Esophagus muscularis mucosa (tissue), 4 donors: ENCODE measurements around the gene GCLC. TPM values are rescaled to one million over a fixed set of nuclear protein-coding genes. Genes with fewer than 3 reads are reported as not detected.

ENCODE experiments used
- DNase-seq: peaks from one replicate; pipeline ENCODE4 v3.0.0-alpha.2; 2017; ENCODE audit errors: extremely low spot score
- H3K27ac ChIP-seq, 4 donors: fragments of 200-600 bp; sonication (generic); replicated peaks in 1 of 4; 1 replicate in 3 of 4; 2 replicates in 1 of 4; pipeline ENCODE4 v1.5.1; 2016 to 2019; ENCODE audit warnings: mild to moderate bottlenecking in 1 of 4
- H3K27me3 ChIP-seq, 4 donors: fragments of 200-600 bp; sonication (generic); one replicate each; pipeline versions ENCODE4 v1.5.1 to v1.6.0; 2016 to 2019
- H3K36me3 ChIP-seq, 4 donors: fragments of 200-600 bp; sonication (generic); one replicate each; pipeline ENCODE4 v1.5.1; 2016 to 2019
- H3K4me1 ChIP-seq, 4 donors: fragments of 200-600 bp; sonication (generic); one replicate each; pipeline ENCODE4 v1.5.1; 2016 to 2019
- H3K4me3 ChIP-seq, 4 donors: fragments of 200-600 bp; sonication (generic); 1 replicate in 2 of 4; 2 replicates in 2 of 4; pipeline ENCODE4 v1.5.1; 2016 to 2019; ENCODE audit warnings: mild to moderate bottlenecking in 4 of 4, moderate library complexity in 1 of 4
- H3K9me3 ChIP-seq, 4 donors: fragments of 200-600 bp; sonication (generic); 1 replicate in 3 of 4; 2 replicates in 1 of 4; pipeline ENCODE4 v1.5.1; 2016 to 2019
- EP300 ChIP-seq: sonication (generic); formaldehyde crosslinking; IDR thresholded peaks from one replicate; pipeline ENCODE4 v1.6.1; 2017; ENCODE audit warnings: antibody characterized with exemption
- POLR2A ChIP-seq: fragments of 450-650 bp; IDR thresholded peaks from one replicate; pipeline ENCODE4 v1.6.1; 2017; ENCODE audit warnings: antibody characterized with exemption, moderate library complexity, mild to moderate bottlenecking, low read depth
- POLR2AphosphoS5 ChIP-seq, 2 donors: sonication (generic); formaldehyde crosslinking; IDR thresholded peaks; one replicate each; pipeline ENCODE4 v1.6.1; 2017; ENCODE audit warnings: antibody characterized with exemption in 2 of 2
- WGBS: methylation state at CpG from one replicate; pipeline ENCODE4 v1.1.5; 2018; 5-methylcytosine and 5-hydroxymethylcytosine counted together
- intact Hi-C: fragments of 100-400 bp; cut with DNase I; formaldehyde crosslinking; loops from one replicate; pipeline ENCODE4 v1.15.1; 2023
- total RNA-seq, 4 donors: library from RNA; depleted of rRNA; stranded (reverse); fragments of >200 nt; gene quantifications; one replicate each; pipeline versions ENCODE4 v1.1.0 to v1.2.1, GENCODE V29; 2016
- TF ChIP-seq, protein P1 (sequence below), 3 experiments: fragments of 200-600 bp in 2 of 3; fragments of 450-650 bp in 1 of 3; sonication (generic) in 2 of 3; IDR thresholded peaks; one replicate each; pipeline ENCODE4 v1.5.1; 2017 to 2019; ENCODE audit warnings: antibody characterized with exemption in 3 of 3, mild to moderate bottlenecking in 2 of 3, moderate library complexity in 1 of 3

GCLC gene
- total RNA-seq, 4 donors from 2014 or later: 57.7 to 70.8 (median 64.6) TPM

- no peak for DNase-seq
- H3K27ac ChIP-seq: no peak overlapping the region
- H3K4me3 ChIP-seq: no peak overlapping the region
- H3K4me1 ChIP-seq: peaks cover 0 to 37% (median 27%) of the 10 kb centered on the region in 4 donors
- intact Hi-C loops: loop anchor here (5.0 kb wide), 1 partner anchor 142 kb away; no protein-coding TSS in a partner anchor
- no peaks in the 10 kb centered on the region for H3K9me3 ChIP-seq
- no peaks in the 10 kb centered on the region for H3K27me3 ChIP-seq
- no peak for TF ChIP-seq POLR2AphosphoS5 (IDR thresholded peaks at IDR 0.05)
- TF ChIP-seq, protein P1, sequence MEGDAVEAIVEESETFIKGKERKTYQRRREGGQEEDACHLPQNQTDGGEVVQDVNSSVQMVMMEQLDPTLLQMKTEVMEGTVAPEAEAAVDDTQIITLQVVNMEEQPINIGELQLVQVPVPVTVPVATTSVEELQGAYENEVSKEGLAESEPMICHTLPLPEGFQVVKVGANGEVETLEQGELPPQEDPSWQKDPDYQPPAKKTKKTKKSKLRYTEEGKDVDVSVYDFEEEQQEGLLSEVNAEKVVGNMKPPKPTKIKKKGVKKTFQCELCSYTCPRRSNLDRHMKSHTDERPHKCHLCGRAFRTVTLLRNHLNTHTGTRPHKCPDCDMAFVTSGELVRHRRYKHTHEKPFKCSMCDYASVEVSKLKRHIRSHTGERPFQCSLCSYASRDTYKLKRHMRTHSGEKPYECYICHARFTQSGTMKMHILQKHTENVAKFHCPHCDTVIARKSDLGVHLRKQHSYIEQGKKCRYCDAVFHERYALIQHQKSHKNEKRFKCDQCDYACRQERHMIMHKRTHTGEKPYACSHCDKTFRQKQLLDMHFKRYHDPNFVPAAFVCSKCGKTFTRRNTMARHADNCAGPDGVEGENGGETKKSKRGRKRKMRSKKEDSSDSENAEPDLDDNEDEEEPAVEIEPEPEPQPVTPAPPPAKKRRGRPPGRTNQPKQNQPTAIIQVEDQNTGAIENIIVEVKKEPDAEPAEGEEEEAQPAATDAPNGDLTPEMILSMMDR (IDR thresholded peaks at IDR 0.05): no peak
- TF ChIP-seq POLR2A: no peak
- no peak for TF ChIP-seq EP300
- 93% methylated on average over 3 of the region's 3 CpGs for WGBS
- peaks cover 26 to 85% (median 52%) of the 10 kb centered on the region in 4 donors for H3K36me3 ChIP-seq
Observed at GRCh38 chr6:53510746-53511145, 34.2 kb downstream of the GCLC start.

- no peaks in the 10 kb centered on the region for H3K9me3 ChIP-seq
- TF ChIP-seq EP300 (no peak), POLR2AphosphoS5 (IDR thresholded peaks at IDR 0.05) (no peak)
- TF ChIP-seq, protein P1 (IDR thresholded peaks at IDR 0.05): no peak
- peaks cover 42 to 89% (median 70%) of the 10 kb centered on the region in 4 donors for H3K36me3 ChIP-seq
- intact Hi-C loops: no loop called here
- H3K4me3 ChIP-seq: no peak overlapping the region
- no peak for DNase-seq
- H3K4me1 ChIP-seq: peaks cover 0 to 3% (median under 1%) of the 10 kb centered on the region in 4 donors
- WGBS: 85% methylated on average over 5 of the region's 5 CpGs
- H3K27me3 ChIP-seq: no peaks in the 10 kb centered on the region
- no peak overlapping the region for H3K27ac ChIP-seq
Observed at GRCh38 chr6:53506872-53507271, 38.0 kb downstream of the GCLC start.

GRCh38 chr6:53504512-53504911 is 40.4 kb downstream of the GCLC start:
- Histone ChIP-seq H3K4me3 (no peak overlapping the region), H3K36me3 (peaks cover 38 to 94% (median 77%) of the 10 kb centered on the region in 4 donors), H3K4me1 (no peaks in the 10 kb centered on the region), H3K9me3 (no peaks in the 10 kb centered on the region), H3K27me3 (no peaks in the 10 kb centered on the region), H3K27ac (no peak overlapping the region)
- WGBS: 83% methylated on average over 3 of the region's 3 CpGs
- intact Hi-C loops: loop anchor here (5.0 kb wide), 1 partner anchor 38 kb away; no protein-coding TSS in a partner anchor
- DNase-seq: no peak
- no peak for TF ChIP-seq POLR2AphosphoS5 (IDR thresholded peaks at IDR 0.05)
- TF ChIP-seq POLR2A: no peak
- no peak for TF ChIP-seq EP300
- TF ChIP-seq, protein P1 (IDR thresholded peaks at IDR 0.05): no peak

DNA sequence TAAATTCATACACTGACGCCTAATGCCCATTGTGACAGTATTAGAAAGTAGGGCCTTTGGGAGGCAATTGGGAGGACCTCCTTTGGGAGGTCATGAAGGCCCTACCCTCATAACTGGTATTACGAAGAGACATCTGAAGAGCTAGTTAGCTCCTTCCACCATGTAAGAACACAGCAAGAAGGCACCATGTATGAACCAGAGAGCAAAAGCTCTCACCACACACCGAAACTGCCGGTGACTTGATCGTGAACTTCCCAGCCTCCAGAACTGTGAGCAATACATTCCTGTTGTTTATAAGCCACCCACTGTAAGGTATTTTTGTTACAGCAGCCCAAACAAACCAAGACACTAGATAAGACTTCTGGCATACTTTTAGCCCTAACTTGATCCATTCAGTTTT is 41.8 kb downstream of the GCLC start:
- Histone ChIP-seq H3K27me3 (no peaks in the 10 kb centered on the region), H3K27ac (no peak overlapping the region), H3K4me3 (no peak overlapping the region), H3K9me3 (no peaks in the 10 kb centered on the region), H3K4me1 (no peaks in the 10 kb centered on the region), H3K36me3 (peaks cover 29 to 94% (median 79%) of the 10 kb centered on the region in 4 donors)
- DNase-seq: no peak
- TF ChIP-seq, protein P1 (IDR thresholded peaks at IDR 0.05): no peak
- no peak for TF ChIP-seq POLR2A
- no peak for TF ChIP-seq POLR2AphosphoS5 (IDR thresholded peaks at IDR 0.05)
- no peak for TF ChIP-seq EP300
- 94% methylated on average over 5 of the region's 5 CpGs for WGBS
- intact Hi-C loops: loop anchor here (5.0 kb wide), 1 partner anchor 39 kb away; no protein-coding TSS in a partner anchor

- H3K36me3 ChIP-seq: peaks cover 19 to 88% (median 71%) of the 10 kb centered on the region in 4 donors
- no peaks in the 10 kb centered on the region for H3K27me3 ChIP-seq
- H3K9me3 ChIP-seq: no peaks in the 10 kb centered on the region
- intact Hi-C loops: loop anchor here (5.0 kb wide), 1 partner anchor 41 kb away; no protein-coding TSS in a partner anchor
- no peak overlapping the region for H3K27ac ChIP-seq
- TF ChIP-seq EP300: no peak
- no peak overlapping the region for H3K4me3 ChIP-seq
- 59% methylated on average over 3 of the region's 3 CpGs for WGBS
- peaks cover 0 to 10% (median 9%) of the 10 kb centered on the region in 4 donors for H3K4me1 ChIP-seq
- no peak for DNase-seq
Observed at GRCh38 chr6:53501432-53501831, 43.5 kb downstream of the GCLC start.
